ENCODE measurements around the gene STXBP1.
A peak's percentile ranks its signal among the peaks of the same experiment; 100 is the strongest.

The STXBP1 gene

GRCh38 chr9:127716412-127716811, 104.3 kb downstream of the STXBP1 start:
- no peak for DNase-seq (ENCODE audit: low read depth)
- TF ChIP-seq CTCF (conservative IDR thresholded peaks at IDR 0.05; ENCODE audit: control insufficient read depth, insufficient read depth, low read depth, low read length), result no peak
- peak overlapping the region; percentile 88 for H3K4me3 ChIP-seq (ENCODE audit: control insufficient read depth, low read depth, low read length)

GRCh38 chr9:127717766-127718165, 105.7 kb downstream of the STXBP1 start:
- no peak for TF ChIP-seq CTCF (conservative IDR thresholded peaks at IDR 0.05; ENCODE audit: control insufficient read depth, insufficient read depth, low read depth, low read length)
- DNase-seq (ENCODE audit: low read depth), result no peak
- no peak overlapping the region for H3K4me3 ChIP-seq (ENCODE audit: control insufficient read depth, low read depth, low read length)

GRCh38 chr9:127720031-127720864, 108.2 kb downstream of the STXBP1 start:
- no peak for TF ChIP-seq CTCF (conservative IDR thresholded peaks at IDR 0.05; ENCODE audit: control insufficient read depth, insufficient read depth, low read depth, low read length)
- DNase-seq (ENCODE audit: low read depth), result no peak
- no peak overlapping the region for H3K4me3 ChIP-seq (ENCODE audit: control insufficient read depth, low read depth, low read length)

- H3K4me3 ChIP-seq (ENCODE audit: control insufficient read depth, low read depth, low read length), result no peak overlapping the region
- TF ChIP-seq CTCF (conservative IDR thresholded peaks at IDR 0.05; ENCODE audit: control insufficient read depth, insufficient read depth, low read depth, low read length), result no peak
- no peak for DNase-seq (ENCODE audit: low read depth)
Observed at GRCh38 chr9:127720865-127721227, 108.8 kb downstream of the STXBP1 start.

- DNase-seq (ENCODE audit: low read depth), result no peak
- no peak for TF ChIP-seq CTCF (conservative IDR thresholded peaks at IDR 0.05; ENCODE audit: control insufficient read depth, insufficient read depth, low read depth, low read length)
- no peak overlapping the region for H3K4me3 ChIP-seq (ENCODE audit: control insufficient read depth, low read depth, low read length)
Observed at GRCh38 chr9:127721391-127721821, 109.3 kb downstream of the STXBP1 start.

GRCh38 chr9:127722055-127722745, 110.1 kb downstream of the STXBP1 start:
- DNase-seq (ENCODE audit: low read depth), result no peak
- H3K4me3 ChIP-seq (ENCODE audit: control insufficient read depth, low read depth, low read length), result no peak overlapping the region
- TF ChIP-seq CTCF (conservative IDR thresholded peaks at IDR 0.05; ENCODE audit: control insufficient read depth, insufficient read depth, low read depth, low read length), result no peak
